Right ventricle myocardium superior (tissue), 1 donor: ENCODE results near the gene DENND5B. TPM values are rescaled to one million over a fixed set of nuclear protein-coding genes. Genes with fewer than 3 reads are reported as not detected.
"Not testable (repeated sequence)": the region's sequence is repeated elsewhere in the genome, so short reads cannot be mapped to it uniquely, and the experiment has no call there.

Experiments used
- ATAC-seq: fragments of 200-7000 bp; cut with Tn5 transposase; one replicate; pipeline ENCODE4 v1.9.1; 2020; ENCODE audit warnings: mild to moderate bottlenecking; ENCODE audit not compliant: poor library complexity
- DNase-seq: peaks from one replicate; pipeline ENCODE4 v3.0.0-alpha.2; 2020
- intact Hi-C: fragments of 100-400 bp; cut with DNase I; formaldehyde crosslinking; loops from one replicate; pipeline ENCODE4 v1.11.2; 2022
- total RNA-seq: library from RNA; stranded (reverse); fragmentation: NEBNext Ultra II Directional; extraction: Animal tissue kit (Norgen Biotek cat#: 25700); gene quantifications from one replicate; pipeline ENCODE4 v1.2.1, GENCODE V29; 2021
- donor health status: DM: no; HTN: yes; CAD: no; lungs with severe emphysema.

Gene DENND5B
- total RNA-seq, 1 donor from 2014 or later: 36.7 TPM

- ATAC-seq (no peak), DNase-seq (no peak)
- intact Hi-C loops: no loop called here
Observed at GRCh38 chr12:31567029-31567428, 23.9 kb downstream of the DENND5B start.

- no peak for DNase-seq
- intact Hi-C loops: no loop called here
- ATAC-seq: no peak
Observed at GRCh38 chr12:31566547-31566946, 24.4 kb downstream of the DENND5B start.

- DNase-seq (no peak), ATAC-seq (no peak)
- intact Hi-C loops: no loop called here
Observed at GRCh38 chr12:31562594-31563328, 28.2 kb downstream of the DENND5B start.

GRCh38 chr12:31560516-31560915 lies 30.4 kb downstream of the DENND5B start:
- no peak for ATAC-seq
- DNase-seq: no peak
- intact Hi-C loops: no loop called here

- DNase-seq (no peak), ATAC-seq (no peak)
- intact Hi-C loops: no loop called here
Observed at GRCh38 chr12:31558521-31558920, 32.4 kb downstream of the DENND5B start.

- ATAC-seq (no peak), DNase-seq (no peak)
- intact Hi-C loops: no loop called here
Observed at GRCh38 chr12:31557707-31558106, 33.2 kb downstream of the DENND5B start.

GRCh38 chr12:31555466-31555865 lies 35.5 kb downstream of the DENND5B start:
- intact Hi-C loops, DNase-seq, ATAC-seq: not testable (repeated sequence)

- intact Hi-C loops, DNase-seq, ATAC-seq: not testable (repeated sequence)
Observed at GRCh38 chr12:31550590-31550989, 40.3 kb downstream of the DENND5B start.

- DNase-seq (no peak), ATAC-seq (peak; percentile 38)
- intact Hi-C loops: no loop called here
Observed at GRCh38 chr12:31536672-31537071, 54.3 kb downstream of the DENND5B start.

GRCh38 chr12:31533470-31533869 lies 57.5 kb downstream of the DENND5B start:
- intact Hi-C loops: no loop called here
- ATAC-seq (no peak), DNase-seq (no peak)

GRCh38 chr12:31531893-31532292 lies 59.0 kb downstream of the DENND5B start:
- intact Hi-C loops: no loop called here
- DNase-seq (no peak), ATAC-seq (no peak)

- intact Hi-C loops: no loop called here
- DNase-seq (no peak), ATAC-seq (no peak)
Observed at GRCh38 chr12:31528095-31528494, 62.8 kb downstream of the DENND5B start.

GRCh38 chr12:31527083-31527482 lies 63.9 kb downstream of the DENND5B start:
- ATAC-seq: peak; percentile 75
- no peak for DNase-seq
- intact Hi-C loops: no loop called here

GRCh38 chr12:31526158-31526546 lies 64.8 kb downstream of the DENND5B start:
- ATAC-seq: no peak
- intact Hi-C loops: no loop called here
- DNase-seq: no peak

- ATAC-seq (no peak), DNase-seq (no peak)
- intact Hi-C loops: no loop called here
Observed at GRCh38 chr12:31525496-31526157, 65.3 kb downstream of the DENND5B start.

GRCh38 chr12:31524791-31525495 lies 66.0 kb downstream of the DENND5B start:
- DNase-seq (no peak), ATAC-seq (no peak)
- intact Hi-C loops: no loop called here

- intact Hi-C loops: no loop called here
- ATAC-seq: no peak
Observed at GRCh38 chr12:31523306-31523705, 67.6 kb downstream of the DENND5B start.

GRCh38 chr12:31522607-31523006 lies 68.3 kb downstream of the DENND5B start:
- ATAC-seq (no peak), DNase-seq (no peak)
- intact Hi-C loops: no loop called here

More at GRCh38 chr12:31523306-31523705, 67.6 kb downstream of the DENND5B start:
- DNase-seq: no peak

- DNase-seq: no peak
- intact Hi-C loops: no loop called here
- no peak for ATAC-seq
Observed at GRCh38 chr12:31521964-31522363, 69.0 kb downstream of the DENND5B start.

GRCh38 chr12:31519511-31519910 lies 71.4 kb downstream of the DENND5B start:
- DNase-seq: no peak
- no peak for ATAC-seq
- intact Hi-C loops: no loop called here
